GM23338 (cell line): ENCODE data around the gene ABHD5.

ENCODE experiments used
- CREB1 ChIP-seq: fragments of 250-450 bp; sonication (Bioruptor Pico); IDR thresholded peaks from 2 replicates; pipeline ENCODE4 v1.5.0; 2020; ENCODE audit warnings: low read depth, mild to moderate bottlenecking, moderate library complexity
- EZH2 ChIP-seq: fragments of 200-600 bp; sonication (generic); IDR thresholded peaks from one replicate; pipeline ENCODE4 v1.8.0; 2017; ENCODE audit warnings: antibody characterized with exemption, mild to moderate bottlenecking, low read depth; ENCODE audit not compliant: unreplicated experiment
- EZH2phosphoT487 ChIP-seq: fragments of 200-600 bp; sonication (generic); IDR thresholded peaks from one replicate; pipeline ENCODE4 v1.8.1; 2018; ENCODE audit warnings: antibody characterized with exemption; ENCODE audit not compliant: unreplicated experiment
- JUNB ChIP-seq: IDR thresholded peaks from one replicate; pipeline ENCODE4 v1.6.1; 2016; ENCODE audit warnings: antibody characterized with exemption; ENCODE audit not compliant: unreplicated experiment
- NANOG ChIP-seq: IDR thresholded peaks from 2 replicates; pipeline ENCODE4 v1.6.1; 2016; ENCODE audit warnings: antibody characterized with exemption, borderline replicate concordance
- POLR2AphosphoS5 ChIP-seq: IDR thresholded peaks from 2 replicates; pipeline ENCODE4 v1.6.1; 2016; ENCODE audit warnings: antibody characterized with exemption, low read depth
- REST ChIP-seq: IDR thresholded peaks from one replicate; pipeline ENCODE4 v1.6.1; 2018; ENCODE audit warnings: antibody characterized with exemption; ENCODE audit not compliant: unreplicated experiment
- STAT1 ChIP-seq: IDR thresholded peaks from one replicate; pipeline ENCODE4 v1.6.1; 2016; ENCODE audit warnings: antibody characterized with exemption; ENCODE audit not compliant: unreplicated experiment
- ZNF114 ChIP-seq: fragments of 250-450 bp; sonication (Bioruptor Pico); IDR thresholded peaks from 2 replicates; pipeline ENCODE4 v1.5.0; 2020; ENCODE audit warnings: mild to moderate bottlenecking, moderate library complexity
- ZNF331 ChIP-seq: fragments of 250-450 bp; sonication (Bioruptor Pico); IDR thresholded peaks from 2 replicates; pipeline ENCODE4 v1.5.0; 2020; ENCODE audit warnings: low read depth, mild to moderate bottlenecking, moderate library complexity
- TF ChIP-seq, protein P1 (sequence below), 2 experiments: fragments of 200-600 bp in 1 of 2; sonication (generic) in 1 of 2; conservative IDR thresholded peaks; 2 replicates each; pipeline versions ENCODE4 v1.5.1 to v1.6.1; 2016 to 2017; ENCODE audit warnings: antibody characterized with exemption in 2 of 2, low read depth in 2 of 2, mild to moderate bottlenecking in 2 of 2, moderate library complexity in 1 of 2
- TF ChIP-seq, protein P2 (sequence below): IDR thresholded peaks from 2 replicates; pipeline ENCODE4 v1.6.1; 2016; ENCODE audit warnings: antibody characterized with exemption
- TF ChIP-seq, protein P3 (sequence below): fragments of 250-450 bp; sonication (Bioruptor Pico); IDR thresholded peaks from 2 replicates; pipeline ENCODE4 v1.5.0; 2020; ENCODE audit warnings: mild to moderate bottlenecking, moderate library complexity

GRCh38 chr3:43647331-43648166, 43.2 kb upstream of the ABHD5 start:
- TF ChIP-seq, protein P1, sequence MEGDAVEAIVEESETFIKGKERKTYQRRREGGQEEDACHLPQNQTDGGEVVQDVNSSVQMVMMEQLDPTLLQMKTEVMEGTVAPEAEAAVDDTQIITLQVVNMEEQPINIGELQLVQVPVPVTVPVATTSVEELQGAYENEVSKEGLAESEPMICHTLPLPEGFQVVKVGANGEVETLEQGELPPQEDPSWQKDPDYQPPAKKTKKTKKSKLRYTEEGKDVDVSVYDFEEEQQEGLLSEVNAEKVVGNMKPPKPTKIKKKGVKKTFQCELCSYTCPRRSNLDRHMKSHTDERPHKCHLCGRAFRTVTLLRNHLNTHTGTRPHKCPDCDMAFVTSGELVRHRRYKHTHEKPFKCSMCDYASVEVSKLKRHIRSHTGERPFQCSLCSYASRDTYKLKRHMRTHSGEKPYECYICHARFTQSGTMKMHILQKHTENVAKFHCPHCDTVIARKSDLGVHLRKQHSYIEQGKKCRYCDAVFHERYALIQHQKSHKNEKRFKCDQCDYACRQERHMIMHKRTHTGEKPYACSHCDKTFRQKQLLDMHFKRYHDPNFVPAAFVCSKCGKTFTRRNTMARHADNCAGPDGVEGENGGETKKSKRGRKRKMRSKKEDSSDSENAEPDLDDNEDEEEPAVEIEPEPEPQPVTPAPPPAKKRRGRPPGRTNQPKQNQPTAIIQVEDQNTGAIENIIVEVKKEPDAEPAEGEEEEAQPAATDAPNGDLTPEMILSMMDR (conservative IDR thresholded peaks at IDR 0.05; ENCODE audit: low read depth in 2 of 2), result no peak
- TF ChIP-seq STAT1 (no peak), POLR2AphosphoS5 (no peak), REST (no peak), NANOG (no peak), EZH2 (no peak), EZH2phosphoT487 (no peak), CREB1 (CRISPR knock-in tag) (no peak), JUNB (no peak), ZNF331 (CRISPR knock-in tag) (no peak), ZNF114 (no peak)
- TF ChIP-seq, protein P2, sequence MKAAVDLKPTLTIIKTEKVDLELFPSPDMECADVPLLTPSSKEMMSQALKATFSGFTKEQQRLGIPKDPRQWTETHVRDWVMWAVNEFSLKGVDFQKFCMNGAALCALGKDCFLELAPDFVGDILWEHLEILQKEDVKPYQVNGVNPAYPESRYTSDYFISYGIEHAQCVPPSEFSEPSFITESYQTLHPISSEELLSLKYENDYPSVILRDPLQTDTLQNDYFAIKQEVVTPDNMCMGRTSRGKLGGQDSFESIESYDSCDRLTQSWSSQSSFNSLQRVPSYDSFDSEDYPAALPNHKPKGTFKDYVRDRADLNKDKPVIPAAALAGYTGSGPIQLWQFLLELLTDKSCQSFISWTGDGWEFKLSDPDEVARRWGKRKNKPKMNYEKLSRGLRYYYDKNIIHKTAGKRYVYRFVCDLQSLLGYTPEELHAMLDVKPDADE, result no peak
- TF ChIP-seq, protein P3, sequence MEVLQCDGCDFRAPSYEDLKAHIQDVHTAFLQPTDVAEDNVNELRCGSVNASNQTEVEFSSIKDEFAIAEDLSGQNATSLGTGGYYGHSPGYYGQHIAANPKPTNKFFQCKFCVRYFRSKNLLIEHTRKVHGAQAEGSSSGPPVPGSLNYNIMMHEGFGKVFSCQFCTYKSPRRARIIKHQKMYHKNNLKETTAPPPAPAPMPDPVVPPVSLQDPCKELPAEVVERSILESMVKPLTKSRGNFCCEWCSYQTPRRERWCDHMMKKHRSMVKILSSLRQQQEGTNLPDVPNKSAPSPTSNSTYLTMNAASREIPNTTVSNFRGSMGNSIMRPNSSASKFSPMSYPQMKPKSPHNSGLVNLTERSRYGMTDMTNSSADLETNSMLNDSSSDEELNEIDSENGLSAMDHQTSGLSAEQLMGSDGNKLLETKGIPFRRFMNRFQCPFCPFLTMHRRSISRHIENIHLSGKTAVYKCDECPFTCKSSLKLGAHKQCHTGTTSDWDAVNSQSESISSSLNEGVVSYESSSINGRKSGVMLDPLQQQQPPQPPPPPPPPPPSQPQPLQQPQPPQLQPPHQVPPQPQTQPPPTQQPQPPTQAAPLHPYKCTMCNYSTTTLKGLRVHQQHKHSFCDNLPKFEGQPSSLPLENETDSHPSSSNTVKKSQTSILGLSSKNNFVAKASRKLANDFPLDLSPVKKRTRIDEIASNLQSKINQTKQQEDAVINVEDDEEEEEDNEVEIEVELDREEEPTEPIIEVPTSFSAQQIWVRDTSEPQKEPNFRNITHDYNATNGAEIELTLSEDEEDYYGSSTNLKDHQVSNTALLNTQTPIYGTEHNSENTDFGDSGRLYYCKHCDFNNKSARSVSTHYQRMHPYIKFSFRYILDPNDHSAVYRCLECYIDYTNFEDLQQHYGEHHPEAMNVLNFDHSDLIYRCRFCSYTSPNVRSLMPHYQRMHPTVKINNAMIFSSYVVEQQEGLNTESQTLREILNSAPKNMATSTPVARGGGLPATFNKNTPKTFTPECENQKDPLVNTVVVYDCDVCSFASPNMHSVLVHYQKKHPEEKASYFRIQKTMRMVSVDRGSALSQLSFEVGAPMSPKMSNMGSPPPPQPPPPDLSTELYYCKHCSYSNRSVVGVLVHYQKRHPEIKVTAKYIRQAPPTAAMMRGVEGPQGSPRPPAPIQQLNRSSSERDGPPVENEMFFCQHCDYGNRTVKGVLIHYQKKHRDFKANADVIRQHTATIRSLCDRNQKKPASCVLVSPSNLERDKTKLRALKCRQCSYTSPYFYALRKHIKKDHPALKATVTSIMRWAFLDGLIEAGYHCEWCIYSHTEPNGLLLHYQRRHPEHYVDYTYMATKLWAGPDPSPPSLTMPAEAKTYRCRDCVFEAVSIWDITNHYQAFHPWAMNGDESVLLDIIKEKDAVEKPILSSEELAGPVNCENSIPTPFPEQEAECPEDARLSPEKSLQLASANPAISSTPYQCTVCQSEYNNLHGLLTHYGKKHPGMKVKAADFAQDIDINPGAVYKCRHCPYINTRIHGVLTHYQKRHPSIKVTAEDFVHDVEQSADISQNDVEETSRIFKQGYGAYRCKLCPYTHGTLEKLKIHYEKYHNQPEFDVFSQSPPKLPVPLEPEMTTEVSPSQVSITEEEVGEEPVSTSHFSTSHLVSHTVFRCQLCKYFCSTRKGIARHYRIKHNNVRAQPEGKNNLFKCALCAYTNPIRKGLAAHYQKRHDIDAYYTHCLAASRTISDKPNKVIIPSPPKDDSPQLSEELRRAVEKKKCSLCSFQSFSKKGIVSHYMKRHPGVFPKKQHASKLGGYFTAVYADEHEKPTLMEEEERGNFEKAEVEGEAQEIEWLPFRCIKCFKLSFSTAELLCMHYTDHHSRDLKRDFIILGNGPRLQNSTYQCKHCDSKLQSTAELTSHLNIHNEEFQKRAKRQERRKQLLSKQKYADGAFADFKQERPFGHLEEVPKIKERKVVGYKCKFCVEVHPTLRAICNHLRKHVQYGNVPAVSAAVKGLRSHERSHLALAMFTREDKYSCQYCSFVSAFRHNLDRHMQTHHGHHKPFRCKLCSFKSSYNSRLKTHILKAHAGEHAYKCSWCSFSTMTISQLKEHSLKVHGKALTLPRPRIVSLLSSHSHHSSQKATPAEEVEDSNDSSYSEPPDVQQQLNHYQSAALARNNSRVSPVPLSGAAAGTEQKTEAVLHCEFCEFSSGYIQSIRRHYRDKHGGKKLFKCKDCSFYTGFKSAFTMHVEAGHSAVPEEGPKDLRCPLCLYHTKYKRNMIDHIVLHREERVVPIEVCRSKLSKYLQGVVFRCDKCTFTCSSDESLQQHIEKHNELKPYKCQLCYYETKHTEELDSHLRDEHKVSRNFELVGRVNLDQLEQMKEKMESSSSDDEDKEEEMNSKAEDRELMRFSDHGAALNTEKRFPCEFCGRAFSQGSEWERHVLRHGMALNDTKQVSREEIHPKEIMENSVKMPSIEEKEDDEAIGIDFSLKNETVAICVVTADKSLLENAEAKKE (CRISPR knock-in tag), result no peak
